HT-29 (cell line): ENCODE measurements around the gene HSPBAP1. TPM values are rescaled to one million over a fixed set of nuclear protein-coding genes. Genes with fewer than 3 reads are reported as not detected.
"Not testable (repeated sequence)": the region's sequence is repeated elsewhere in the genome, so short reads cannot be mapped to it uniquely, and the experiment has no call there.

ENCODE experiments used
- DNase-seq: peaks from one replicate; pipeline ENCODE4 v3.0.0-alpha.2; 2015; ENCODE audit warnings: low spot score
- total RNA-seq: library from RNA; depleted of rRNA; stranded (reverse); fragments of >200 nt; shearing (Covaris generic); gene quantifications from 2 replicates; pipeline ENCODE4 v1.2.3, GENCODE V29; 2014

HSPBAP1 gene
- total RNA-seq, 1 experiment from 2014 or later, result 3.5 TPM

DNA sequence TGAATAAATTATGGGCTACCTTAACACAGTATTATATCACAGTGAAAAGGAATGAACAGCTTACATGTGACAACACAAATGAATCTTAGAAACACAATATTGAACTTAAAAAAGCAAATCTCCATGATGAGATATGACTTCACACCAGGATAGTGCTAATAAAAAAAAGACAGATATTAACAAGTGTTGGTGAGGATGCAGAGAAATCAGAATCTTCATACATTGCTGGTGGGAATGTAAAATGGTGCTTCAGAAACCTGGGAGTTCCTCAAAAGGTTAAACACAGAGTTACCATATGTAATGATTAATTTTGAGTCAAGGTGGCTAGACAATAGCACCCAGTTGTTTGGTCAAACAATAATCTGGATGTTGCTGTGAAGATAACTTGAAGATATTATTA, 51.4 kb downstream of the HSPBAP1 start:
- no peak for DNase-seq

DNA sequence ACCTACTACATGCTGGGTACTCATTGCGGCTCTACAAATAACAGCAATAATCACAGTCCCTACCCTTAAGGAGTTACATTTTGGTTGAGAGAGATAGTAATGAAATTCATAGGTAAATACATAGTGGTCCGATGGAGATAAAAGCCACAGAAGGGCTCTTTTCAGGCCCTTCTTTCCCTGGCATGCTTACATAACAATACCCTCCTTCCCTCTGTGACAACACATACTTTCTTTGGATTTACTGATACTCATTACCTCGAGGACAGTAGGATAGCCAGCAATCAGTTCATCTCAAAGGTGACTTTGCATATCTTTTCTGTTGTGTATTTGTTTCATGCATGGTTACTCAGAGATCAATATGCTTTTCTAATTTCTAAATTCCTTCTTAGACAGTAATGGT, 54.5 kb downstream of the HSPBAP1 start:
- DNase-seq, result no peak

DNA sequence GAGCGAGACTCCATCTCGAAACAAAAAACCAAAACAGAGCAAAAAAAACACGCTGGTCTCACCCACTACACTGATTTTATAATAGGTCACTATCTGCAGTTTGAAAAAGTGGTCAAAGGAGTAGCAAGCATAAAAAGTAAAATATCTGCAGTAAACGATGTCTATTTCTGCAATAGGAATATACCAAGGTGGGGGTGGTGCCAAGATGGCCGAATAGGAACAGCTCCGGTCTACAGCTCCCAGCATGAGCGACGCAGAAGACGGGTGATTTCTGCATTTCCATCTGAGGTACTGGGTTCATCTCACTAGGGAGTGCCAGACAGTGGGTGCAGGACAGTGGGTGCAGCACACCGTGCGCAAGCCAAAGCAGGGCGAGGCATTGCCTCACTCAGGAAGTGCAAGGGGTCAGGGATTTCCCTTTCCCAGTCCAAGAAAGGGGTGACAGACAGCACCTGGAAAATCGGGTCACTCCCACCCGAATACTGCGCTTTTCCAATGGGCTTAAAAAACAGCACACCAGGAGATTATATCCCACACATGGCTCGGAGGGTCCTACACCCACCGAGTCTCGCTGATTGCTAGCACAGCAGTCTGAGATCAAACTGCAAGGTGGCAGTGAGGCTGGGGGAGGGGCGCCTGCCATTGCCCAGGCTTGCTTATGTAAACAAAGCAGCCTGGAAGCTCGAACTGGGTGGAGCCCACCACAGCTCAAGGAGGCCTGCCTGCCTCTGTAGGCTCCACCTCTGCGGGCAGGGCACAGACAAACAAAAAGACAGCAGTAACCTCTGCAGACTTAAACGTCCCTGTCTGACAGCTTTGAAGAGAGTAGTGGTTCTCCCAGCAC, 60.7 kb downstream of the HSPBAP1 start:
- peak; percentile 81 for DNase-seq

DNA sequence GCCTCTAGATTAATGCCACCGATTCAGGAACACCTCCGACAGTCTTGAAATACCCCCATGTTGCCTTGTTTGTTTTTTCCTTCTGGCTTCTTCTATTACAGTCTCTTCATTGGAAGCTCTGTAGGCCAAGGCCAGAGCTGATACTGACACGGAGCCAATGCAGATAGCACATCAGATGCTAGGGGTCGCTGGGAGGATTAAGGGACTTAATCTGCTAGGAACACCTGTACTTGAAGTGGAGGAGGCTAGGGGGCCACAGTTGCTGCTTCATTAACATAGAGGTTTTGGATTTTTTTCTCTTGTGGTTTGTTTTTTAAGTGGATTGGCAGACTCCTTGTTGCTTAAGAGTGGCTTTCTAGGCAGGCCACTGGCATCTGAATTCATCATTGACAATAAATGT, 63.4 kb downstream of the HSPBAP1 start:
- DNase-seq, result no peak

DNA sequence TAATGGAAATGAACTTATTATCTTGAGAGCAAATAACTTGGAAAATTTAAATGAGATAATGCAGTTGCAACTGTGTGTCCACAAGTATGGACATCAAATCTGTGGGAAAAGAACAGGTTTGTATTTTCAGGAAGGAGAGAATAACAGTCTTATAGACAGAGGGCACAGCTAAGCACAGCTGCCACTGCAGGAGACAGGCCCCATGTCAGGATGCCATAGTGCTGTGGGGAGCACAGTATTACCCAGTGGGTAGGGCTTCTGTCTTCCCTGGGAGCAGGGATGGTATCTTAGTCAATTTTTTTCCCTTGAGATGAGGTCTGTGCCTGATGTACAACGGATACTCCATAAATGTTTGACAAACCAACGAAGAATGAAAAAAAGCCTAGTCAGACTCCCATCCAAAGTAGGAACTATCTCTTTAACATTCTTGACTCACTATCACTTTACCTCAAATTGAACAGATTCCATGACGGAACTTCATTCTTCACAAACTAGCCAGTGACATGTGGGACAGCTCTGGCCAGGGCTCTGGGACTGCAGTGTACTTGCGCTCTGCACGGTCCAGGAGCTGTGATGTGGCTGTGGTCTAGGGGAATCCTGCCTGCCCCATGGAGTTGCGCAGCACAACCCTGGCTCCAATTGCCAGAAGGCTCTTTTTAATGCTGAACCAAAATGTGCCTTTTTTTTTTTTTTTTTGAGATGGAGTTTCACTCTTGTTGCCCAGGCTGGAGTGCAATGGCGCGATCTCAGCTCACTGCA, 64.7 kb downstream of the HSPBAP1 start:
- DNase-seq, result no peak

DNA sequence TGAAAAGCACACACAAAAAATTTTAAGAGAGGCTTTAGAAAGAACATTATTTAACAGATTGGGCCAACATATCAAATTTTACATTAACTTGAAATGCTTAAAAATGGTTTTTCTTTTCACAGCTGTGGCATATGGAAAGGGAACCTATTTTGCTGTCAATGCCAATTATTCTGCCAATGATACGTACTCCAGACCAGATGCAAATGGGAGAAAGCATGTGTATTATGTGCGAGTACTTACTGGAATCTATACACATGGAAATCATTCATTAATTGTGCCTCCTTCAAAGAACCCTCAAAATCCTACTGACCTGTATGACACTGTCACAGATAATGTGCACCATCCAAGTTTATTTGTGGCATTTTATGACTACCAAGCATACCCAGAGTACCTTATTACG, 65.4 kb downstream of the HSPBAP1 start:
- DNase-seq, result no peak

DNA sequence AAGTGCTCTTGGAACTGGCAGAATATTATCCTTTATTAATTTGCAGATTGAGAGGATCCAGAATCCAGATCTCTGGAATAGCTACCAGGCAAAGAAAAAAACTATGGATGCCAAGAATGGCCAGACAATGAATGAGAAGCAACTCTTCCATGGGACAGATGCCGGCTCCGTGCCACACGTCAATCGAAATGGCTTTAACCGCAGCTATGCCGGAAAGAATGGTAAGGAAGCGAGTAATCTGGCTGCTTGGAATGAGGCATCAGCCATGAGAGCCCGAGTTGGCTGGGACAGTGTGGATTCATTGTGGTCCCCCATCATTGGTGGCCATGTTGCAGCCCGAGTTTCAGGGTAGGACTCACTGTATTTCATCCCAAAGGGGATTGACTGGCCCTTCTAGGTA, 65.9 kb downstream of the HSPBAP1 start:
- no peak for DNase-seq

DNA sequence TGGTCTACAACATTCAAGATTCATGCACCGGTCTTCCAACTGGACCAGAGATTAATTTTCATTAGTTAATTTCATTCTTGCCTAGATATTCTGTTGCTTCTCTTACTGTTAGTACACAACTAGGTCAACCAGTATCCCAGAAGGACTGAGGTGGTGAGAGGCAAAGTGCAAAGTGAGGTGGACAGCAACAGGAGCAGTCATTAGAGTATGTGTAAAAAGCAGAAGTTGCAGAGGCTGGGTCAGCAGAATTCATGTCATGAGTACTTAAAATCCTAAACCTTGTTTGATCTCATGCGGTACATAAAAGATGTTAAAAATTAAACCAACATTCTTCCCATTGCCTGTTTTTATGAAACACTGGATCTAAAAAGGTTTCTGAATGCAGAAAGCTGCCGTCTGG, 66.3 kb downstream of the HSPBAP1 start:
- DNase-seq, result no peak

DNA sequence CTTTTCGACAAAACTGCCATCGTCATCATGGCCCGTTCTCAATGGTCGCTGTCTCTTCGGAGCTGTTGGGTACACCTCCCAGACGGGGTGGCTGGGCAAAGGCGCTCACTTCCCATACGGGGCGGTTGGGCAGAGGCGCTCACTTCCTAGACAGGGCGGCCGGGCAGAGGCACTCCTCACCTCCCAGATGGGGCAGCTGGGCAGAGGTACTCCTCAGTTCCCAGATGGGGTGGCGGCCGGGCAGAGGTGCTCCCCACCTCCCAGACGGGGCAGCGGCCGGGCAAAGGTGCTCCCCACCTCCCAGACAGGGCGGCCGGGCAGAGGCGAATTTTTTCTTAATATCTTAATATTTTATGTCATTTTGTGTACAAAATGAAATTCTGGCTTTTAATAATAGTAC, 68.5 kb downstream of the HSPBAP1 start:
- DNase-seq, result no peak

DNA sequence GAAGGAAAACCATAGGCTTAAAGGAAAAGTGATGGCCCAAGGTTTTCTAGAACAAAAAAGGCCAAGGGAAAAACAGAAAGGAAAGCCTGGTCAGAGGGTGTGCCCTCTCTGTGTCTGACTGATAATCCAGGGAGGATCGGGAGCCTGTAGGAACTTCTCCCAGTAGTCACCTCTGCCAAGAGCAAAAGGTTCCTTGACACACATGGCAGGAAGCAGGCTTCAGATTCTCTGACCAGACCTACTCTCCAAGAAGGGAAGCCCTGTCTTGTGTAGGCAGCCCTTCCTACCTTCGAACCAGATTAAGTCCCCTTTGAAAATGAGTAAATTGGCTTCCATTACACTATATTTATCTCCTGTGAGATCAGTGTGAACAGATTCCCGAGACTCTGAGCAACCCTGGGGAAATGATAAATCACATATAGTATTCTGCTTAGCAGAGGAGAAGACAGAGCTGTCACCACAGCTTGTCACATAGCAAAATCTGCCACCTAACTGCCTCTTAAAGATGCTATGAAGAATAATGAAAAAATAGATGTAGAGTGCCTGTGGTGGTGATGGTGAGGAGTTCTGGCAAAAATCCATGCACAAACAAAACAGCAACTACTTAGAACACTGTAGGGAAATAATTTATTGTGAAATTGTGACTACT, 74.2 kb downstream of the HSPBAP1 start:
- DNase-seq, result no peak

DNA sequence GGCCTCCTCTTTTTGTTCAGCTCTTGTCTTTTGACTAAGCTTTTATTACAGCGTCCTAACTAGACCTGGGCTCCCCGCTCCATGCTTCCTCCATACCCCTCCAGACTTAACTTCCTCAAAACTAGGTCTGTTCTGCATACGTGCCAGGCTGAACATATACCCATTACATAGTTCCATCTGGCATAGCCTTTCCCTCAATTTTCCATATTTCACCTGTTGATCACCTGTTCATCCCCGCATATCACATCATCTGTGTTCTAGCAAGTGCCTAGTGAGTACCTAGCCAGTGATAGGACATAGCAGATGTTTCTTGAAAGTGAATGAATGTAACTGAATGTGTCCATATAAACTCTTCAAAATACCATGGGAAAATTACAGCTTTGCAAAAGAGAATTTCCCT, 77.0 kb downstream of the HSPBAP1 start:
- no peak for DNase-seq

DNA sequence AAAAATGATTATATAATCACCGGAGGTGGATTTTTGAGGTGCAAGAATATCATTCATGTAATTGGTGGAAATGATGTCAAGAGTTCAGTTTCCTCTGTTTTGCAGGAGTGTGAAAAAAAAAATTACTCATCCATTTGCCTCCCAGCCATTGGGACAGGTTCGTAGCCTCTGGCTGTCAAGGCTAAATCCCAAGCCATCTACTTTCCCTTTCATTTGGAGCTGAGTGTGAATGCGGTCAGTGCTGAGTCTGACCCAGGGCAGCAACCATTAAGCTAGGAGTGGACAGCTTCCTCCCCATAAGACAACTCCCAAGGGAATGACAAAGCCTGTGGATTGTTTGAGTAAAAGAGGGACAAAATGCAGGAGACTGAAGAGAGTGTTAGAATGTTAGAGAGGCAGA, 79.4 kb downstream of the HSPBAP1 start:
- DNase-seq, result no peak

DNA sequence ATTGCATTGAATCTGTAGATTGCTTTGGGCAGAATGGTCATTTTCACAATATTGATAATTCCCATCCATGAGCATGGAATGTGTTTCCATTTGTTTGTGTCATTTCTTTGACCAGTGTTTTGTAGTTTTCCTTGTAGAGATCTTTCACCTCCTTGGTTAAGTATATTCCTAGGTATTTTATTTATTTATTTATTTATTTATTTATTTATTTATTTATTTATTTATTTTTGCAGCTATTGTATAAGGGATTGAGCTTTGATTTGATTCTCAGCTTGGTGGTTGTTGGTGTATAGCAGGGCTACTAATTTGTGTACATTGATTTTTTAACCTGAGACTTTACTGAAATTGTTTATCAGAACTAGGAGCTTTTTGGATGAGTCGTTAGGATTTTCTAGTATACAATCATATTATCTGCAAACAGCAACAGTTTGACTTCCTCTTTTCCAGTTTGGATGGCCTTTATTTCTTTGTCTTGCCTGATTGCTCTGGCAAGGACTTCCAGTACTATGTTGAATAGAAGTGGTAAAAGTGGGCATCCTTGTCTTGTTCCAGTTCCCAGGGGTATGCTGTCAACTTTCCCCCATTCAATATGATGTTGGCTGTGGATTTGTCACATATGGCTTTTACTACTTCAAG, 82.9 kb downstream of the HSPBAP1 start:
- not testable (repeated sequence) for DNase-seq

DNA sequence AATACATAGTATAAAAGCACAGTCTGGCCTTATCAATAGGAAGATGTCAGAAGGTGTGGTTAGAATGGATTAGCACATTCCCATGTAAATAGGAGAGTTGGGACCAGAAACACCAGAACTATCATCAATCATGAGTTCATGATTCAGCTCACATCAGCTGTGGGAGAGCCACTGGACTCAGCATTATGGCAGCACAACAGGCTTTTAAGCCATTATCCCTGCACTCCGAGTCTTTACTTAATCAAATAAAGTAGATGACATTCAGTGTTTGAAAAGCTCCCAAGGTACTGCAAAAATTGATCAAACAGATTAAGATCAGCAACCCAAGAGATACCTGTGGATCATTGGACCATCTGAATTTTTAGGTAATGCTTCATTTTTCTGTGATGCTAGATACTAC, 88.3 kb downstream of the HSPBAP1 start:
- DNase-seq, result no peak

DNA sequence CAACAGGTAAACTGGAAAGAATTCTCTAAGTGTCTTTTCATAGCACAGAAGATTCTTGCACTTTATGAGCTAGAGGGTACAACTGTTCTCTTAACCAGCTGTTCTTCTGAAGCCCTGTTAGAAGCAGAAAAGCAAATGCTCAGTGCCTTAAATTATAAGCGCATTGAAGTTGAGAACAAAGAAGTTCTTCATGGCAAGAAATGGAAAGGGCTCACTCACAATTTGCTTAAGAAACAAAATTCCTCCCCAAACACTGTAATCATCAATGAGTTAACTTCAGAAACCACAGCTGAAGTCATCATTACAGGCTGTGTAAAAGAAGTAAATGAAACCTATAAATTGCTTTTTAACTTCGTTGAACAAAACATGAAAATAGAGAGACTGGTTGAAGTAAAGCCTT, 93.4 kb downstream of the HSPBAP1 start:
- no peak for DNase-seq

DNA sequence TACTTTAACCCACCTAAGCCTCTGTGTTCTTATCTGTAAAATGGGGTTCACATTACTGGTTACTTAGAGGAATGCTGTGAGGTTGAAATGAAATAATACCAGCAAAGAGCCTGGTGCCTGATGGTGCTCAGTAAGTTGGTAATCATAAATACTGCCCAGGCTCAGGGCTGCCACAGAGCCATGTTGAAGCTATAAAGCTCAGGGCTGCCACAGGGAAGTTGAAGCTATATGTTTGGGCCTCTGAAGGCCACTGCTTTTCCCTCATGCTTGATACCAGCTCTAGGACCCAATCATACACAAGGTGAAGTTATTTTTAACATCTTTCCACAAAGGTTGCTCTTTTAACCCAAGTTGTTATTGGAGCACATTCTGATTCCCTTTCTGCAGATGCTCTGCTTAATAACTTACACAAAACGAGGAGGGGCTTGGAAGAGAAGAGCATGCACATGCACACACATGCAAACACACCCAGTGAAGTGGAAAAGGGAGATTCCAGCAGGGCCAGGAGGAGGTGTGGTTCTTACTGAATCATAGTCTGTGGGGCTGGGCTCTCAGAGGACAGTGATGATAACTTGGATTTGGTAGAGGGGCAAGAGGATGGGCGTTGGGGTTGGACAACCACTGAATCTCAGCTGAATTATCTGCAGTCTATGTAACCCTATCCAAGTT, 95.5 kb downstream of the HSPBAP1 start:
- DNase-seq, result no peak

DNA sequence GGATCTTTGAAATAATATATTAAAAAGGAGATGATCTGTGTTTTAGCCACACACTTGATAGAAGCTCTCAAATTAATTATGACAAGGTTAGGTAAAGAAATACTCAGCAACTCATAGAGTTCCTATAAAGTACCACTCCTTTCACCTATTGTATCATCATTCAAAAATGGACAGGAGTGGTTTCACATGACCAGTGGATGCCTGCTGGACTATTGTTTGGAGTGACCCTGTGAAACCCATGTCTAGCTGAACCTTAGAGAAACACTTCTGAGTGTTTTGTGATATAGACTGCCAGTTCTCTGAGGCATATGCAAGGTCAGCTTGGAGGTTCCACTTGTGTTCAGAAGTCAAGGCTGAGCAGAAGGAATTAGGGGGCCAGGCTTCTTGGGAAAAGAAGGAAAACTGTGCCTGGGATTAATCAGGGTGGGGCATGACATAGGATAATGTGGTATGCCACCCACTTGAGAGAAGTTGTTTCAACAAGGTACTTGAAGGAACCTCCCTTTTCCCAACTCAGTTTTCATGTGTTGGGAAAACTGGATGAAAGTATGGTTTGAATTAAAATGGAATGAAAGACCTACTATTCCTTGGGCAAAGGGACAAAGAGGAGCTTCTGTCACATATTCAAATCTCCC, 97.6 kb downstream of the HSPBAP1 start:
- DNase-seq, result no peak

DNA sequence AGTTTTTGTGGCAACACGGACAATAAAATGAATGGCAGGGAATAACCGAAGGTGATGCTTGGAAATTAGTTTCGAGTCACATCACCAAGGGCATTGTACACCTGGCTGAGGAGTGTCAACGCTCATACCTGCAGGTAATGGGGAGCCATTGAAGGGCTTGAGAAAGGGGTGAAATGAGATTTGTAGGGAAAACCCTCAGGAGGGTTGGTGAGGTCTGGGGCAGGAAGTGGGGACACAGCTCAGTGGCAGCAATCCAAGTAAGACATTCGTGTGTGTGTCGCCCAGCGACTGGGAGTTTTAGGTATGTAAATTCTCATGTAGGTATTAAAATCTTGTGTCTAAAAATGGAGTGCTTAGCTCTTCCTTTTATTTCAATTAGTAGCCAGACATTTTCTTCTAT, 98.7 kb downstream of the HSPBAP1 start:
- DNase-seq, result no peak

DNA sequence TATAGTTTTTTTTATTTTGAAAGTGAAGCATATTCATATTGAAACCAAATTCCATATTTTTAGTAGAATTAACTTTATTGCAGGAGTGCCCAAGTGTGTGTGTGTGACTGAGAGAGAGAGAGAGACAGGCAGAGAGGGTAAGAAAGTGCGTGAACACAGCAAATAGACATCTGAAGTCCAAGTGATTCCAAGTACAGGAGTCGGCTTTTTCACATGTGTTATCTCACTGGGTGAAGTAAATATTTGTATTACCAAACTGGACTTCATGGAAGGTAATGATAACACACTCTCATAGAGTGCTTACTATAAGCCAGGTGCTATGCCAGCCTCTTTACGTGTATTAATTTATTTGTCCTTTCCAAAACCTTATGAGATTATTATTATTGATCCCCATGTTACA, 101.0 kb downstream of the HSPBAP1 start:
- no peak for DNase-seq

DNA sequence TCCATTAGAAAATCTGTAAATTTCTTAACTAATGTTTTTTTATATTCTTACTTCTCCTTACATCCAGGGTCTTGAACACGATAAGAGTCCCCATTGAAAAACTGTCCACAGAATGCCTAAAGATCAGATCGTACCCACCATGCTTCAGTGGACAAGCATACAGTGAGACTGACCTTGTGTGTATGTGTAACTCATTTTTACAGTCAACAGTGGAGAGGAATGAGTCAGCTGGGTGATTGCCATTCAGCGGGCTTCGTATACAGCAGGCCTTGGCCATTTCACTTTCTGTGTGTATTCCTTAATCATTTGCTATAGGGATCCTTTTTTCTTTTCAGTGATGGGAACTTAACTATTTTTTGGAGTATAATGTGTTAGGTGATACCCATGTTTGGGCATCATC, 102.4 kb downstream of the HSPBAP1 start:
- DNase-seq, result no peak

DNA sequence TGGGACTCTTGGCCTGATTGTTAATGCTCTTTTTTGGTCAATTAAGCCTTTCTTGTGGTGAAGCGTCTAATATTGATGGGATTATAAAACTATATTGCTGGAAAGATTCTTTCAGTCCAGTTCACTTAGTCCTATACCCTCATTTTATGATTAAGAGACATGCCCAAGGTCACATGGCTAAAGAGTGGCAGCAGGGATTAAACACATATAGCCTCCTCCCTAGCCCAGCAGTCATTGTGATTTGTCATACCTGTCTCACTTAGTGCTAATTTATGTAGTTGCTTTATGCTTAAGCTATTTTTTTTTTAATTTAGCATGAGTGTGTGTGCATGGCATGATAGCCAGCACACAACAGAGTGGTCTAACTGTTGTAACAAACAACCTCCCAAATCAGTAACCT, 103.5 kb downstream of the HSPBAP1 start:
- DNase-seq, result no peak
